ENCODE measurements around the gene CRIP2.

CRIP2 gene

DNA sequence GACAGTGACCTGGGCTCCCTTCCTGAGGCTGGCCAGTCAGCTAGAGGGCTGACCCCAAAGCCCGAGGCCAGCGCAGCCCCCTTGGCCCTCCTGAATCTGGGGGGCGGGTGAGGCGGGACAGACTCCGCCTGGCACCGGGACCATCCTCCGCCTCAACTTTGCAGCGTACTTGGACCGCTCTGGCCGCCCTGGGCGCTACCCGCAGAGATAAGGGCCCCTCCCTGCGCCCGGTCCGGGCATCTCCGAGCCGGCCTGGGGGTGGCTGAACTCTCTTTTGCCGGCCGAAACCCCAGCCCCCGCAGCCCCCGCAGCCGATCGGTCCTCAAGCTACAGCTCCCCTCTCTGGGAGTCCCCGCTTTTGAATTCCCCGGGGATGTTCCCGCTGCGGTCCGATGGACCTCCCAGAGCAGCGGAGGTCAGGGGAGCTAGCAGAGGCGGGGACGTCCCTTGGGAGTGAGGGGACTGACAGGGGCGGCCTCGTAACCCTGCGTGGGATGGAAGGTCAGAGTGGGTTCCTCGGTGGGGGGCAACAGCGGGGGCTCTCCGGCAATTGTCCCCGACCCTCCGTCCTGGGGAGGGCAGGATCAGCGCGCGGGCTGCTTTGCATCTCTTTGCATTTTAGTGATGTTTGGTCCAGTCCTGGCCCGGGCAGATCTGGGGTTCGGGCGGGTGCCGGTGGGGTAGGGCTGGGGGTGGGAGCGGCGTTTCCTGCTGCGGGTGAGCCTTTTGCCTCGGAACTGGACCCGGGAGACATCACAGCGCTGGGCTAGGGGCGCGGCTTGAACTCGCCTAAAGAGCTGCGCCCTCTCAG is 11.7 kb downstream of the CRIP2 start, which contains the start of gene CRIP1:
TSS of gene CRIP1 (plus strand) at position 724 of the 811 bp plus-strand sequence. CDS start 374 bp downstream, outside the sequence.
- DNase-seq (ENCODE audit: extremely low read depth in 1 of 2, low read depth in 1 of 2): no peak

DNA sequence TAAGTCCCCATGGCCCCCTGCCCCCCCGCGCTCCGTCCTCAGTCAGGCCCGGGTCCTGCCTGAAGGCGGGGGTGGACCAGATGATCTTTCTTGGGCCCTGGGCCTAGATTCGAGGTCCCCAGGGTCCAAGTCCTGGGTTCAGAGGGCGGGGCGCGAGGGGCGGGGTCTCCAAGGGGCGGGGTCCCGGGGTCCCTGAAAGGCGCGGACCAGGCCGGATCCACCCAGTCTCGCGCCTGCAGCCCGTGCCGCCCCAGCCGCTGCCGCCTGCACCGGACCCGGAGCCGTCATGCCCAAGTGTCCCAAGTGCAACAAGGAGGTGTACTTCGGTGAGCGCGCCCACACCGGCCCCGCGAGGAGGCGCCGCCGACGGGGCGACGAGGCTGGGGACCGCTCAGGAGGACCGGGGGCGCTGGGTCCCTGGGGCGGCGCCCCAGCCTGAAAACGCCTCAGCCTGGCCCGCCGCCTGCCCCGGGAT is 12.4 kb downstream of the CRIP2 start:
- no peak for DNase-seq (ENCODE audit: extremely low read depth in 1 of 2, low read depth in 1 of 2)

DNA sequence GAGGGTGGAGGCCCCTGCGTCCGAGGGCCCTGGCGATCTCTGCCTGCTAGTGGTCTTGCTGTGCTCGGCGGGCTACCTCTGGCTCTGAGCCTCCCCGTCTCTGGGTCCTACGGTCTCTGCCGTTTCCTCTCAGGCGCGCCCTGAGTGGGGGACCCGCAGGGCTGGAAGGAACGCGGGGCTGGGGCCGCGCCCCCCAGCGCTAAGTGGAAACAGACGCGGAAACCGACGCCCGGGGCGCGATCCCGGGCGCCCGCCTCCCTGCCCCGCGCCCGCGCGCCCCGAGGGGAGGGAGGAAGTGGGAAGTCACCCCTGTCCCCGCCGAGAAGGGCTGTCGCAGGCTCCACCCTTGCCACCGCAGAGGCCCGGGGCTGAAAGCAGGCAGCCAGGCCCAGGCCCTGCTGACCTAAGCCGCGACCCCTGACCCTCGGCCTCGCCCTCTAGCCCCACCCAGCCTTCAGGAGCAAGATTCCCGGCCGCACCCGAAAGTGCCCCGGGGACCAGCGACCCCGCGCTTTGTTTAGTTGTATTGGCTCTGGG is 12.9 kb downstream of the CRIP2 start:
- no peak for DNase-seq (ENCODE audit: extremely low read depth in 1 of 2, low read depth in 1 of 2)

DNA sequence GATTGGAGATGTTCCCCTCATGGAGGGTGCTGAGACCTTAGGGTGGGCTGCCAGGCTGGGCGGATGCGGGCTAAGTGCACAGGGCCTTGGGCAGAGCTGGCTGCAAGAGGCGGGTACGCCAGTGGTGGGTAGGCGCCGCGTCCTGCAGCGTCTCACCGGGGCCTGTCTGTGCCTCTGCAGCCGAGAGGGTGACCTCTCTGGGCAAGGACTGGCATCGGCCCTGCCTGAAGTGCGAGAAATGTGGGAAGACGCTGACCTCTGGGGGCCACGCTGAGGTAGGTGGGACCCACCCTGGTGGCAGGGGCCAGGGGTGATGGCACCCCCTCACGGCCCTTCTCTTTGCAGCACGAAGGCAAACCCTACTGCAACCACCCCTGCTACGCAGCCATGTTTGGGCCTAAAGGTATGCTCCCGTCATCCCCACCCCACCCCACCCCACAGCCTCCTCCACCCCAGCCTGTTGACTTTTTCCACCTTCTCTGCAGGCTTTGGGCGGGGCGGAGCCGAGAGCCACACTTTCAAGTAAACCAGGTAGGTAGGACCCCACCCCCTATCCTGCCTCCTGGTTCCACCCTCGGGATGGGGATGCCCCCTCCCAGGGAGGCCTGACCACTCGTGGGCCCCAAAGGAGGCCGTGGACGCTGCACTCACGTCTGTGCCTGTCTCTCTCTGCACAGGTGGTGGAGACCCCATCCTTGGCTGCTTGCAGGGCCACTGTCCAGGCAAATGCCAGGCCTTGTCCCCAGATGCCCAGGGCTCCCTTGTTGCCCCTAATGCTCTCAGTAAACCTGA is 13.6 kb downstream of the CRIP2 start:
- no peak for DNase-seq (ENCODE audit: extremely low read depth in 1 of 2, low read depth in 1 of 2)

DNA sequence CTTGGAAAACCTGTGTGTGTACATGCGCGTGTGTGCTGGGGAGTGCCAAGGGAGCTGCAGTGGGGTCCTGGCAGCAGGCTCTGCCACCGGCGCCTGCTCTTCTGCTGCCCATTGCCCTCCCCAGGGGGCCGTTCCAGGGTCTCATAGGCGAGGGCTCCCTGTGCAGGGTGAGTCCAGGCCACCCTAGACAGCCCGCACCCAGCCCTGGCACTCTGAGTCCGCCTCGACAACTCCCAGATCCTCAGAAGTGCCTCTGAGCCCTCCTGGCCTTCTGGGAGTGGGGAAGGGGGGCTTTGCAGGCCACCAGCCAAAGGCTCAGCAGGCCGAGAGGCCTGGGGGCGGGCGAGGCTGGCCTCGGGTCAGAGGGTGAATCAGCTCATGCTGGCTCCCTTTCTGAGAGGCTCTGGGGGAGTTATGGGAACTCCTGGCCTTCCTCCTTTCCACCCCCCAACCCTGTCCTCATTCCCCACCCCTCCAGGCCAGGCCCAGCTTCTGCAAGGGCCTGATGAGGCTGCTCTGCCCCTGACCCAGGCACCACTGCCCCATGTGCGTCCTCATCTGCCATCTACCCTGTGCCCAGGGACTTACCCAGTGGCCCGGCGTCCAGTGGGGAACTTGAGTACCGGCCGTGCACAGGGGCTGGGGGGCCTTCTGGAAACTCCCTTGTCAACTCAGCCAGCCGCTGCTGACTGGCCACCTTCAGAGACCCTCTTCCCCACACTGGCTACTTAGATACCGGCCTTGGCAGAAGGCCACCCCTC is 14.3 kb downstream of the CRIP2 start:
- DNase-seq (ENCODE audit: extremely low read depth in 1 of 2, low read depth in 1 of 2): no peak

DNA sequence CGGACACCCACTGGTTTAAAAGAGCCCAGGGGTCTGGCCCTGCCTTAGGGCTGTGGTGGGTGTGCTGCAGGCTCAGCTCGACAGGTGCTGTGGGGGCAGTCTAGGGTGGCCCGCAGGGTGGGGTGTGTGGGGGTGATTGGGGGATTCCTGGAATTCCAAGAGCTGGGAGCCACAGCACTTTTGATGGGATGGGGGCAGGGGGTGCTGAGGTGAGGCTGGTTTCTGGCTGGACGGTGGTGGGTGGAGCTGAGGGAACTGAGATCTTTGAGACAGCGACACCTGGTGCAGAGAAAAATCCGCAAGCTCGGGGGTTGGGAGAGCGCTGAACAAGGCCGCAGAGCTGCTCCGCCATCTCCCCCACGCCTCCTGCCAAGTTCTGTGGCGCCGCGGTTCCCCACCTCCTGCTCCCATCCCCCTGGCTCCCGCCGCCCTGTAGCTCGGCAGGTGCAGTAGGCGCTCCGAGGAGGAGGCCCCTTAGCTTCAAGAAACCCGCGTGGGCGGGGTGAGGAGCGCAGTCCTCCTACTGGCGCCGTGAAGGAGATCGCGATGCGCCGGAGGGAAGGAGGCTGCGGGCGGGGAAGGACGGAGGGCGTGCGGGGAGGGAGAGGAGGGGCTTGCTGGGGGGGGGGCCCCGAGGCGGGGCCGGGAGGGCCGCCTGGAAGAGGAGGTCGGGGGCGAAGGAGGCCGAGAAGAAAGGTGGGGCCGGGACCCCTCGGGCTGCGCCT is 15.1 kb downstream of the CRIP2 start:
- DNase-seq (ENCODE audit: extremely low read depth in 1 of 2, low read depth in 1 of 2): peak; percentile 77

DNA sequence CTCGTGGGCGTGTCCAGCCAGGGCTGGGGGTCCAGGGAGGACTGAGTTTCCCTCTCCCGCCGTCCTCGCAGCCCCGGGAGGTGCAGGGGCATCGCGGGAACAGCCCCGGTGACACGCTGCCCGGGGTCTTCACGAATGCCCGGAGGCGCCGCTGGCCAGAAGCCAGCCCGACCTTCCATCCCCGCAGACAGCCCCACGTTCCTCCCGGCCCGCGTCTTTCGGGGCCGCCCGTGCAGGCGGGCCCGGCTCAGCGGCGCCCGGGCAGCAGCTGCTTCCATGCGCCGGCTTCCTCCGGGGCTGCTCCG is 15.6 kb downstream of the CRIP2 start:
- DNase-seq (ENCODE audit: extremely low read depth in 1 of 2, low read depth in 1 of 2): no peak

DNA sequence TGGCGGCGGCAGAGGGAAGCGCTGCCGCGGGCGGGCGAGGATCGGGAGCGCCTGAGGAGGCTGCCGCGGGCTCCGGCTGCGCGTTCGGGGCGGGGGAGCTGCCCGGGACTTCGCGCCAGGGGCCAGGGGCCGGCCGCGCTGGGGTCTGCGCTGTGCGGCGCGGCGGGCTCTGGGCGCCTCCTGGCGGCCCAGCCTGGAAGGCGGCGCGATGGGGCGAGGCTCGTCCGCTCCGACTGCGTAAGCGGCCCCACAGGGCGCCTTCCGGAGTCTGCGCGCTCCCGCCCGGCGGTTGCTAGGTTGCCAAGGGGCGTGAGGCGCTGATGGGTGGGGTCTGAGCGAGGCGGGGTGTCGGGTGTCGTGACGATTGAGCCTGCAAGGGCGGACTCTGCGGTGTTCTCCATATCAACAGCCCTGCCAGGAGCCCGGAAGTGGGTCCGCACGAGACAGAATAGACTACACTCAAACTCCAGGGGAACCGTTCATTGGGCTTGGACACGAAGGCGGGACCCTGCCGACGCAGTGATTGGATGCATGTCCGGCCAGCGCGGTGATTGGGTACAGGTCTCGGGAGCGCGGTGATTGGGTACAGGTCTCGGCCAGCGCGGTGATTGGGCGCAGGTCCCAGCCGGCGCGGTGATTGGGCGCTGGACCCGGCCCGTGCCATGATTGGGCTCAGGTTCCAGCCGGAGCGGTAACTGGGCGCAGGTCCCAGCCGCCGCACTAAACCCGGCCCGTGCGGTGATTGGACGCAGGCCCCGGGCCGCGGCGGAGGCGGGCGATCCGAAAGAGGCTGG is 16.1 kb downstream of the CRIP2 start, which contains the start of gene TEDC1:
TSS of gene TEDC1 (plus strand) at position 675 of the 794 bp plus-strand sequence. CDS start 130 bp downstream, outside the sequence.
- DNase-seq (ENCODE audit: extremely low read depth in 1 of 2, low read depth in 1 of 2): peak; percentile 99

DNA sequence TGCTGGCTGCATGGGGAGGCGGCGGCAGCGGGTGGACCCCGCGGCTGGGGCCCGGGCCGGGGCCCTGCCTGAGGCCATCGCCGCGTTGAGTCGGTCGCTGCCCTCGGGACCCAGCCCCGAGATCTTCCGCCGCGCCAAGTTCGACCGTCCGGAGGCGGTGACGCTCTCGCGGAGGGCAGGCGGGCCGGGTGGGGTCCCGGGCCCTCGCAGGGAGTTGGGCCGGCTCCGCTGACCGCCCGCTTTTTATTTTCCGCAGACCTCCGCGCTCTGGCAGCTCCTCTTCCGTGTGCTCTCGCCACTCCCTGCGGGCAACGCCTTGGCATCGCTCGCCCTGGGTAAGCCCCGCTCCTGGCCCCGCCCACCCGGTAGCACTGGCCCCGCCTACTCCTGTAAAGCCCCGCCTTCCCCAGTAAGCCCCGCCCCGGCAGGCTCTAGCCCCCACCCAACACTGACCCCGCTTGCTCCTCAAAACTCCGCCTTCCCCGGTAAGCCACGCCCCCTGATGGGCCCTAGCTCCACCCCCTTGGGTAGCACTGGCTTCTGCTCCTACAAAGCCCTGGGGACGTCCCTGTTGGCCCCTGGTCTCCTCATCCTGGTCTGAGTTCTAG is 16.8 kb downstream of the CRIP2 start:
- DNase-seq (ENCODE audit: extremely low read depth in 1 of 2, low read depth in 1 of 2): peak; percentile 78 to 86

DNA sequence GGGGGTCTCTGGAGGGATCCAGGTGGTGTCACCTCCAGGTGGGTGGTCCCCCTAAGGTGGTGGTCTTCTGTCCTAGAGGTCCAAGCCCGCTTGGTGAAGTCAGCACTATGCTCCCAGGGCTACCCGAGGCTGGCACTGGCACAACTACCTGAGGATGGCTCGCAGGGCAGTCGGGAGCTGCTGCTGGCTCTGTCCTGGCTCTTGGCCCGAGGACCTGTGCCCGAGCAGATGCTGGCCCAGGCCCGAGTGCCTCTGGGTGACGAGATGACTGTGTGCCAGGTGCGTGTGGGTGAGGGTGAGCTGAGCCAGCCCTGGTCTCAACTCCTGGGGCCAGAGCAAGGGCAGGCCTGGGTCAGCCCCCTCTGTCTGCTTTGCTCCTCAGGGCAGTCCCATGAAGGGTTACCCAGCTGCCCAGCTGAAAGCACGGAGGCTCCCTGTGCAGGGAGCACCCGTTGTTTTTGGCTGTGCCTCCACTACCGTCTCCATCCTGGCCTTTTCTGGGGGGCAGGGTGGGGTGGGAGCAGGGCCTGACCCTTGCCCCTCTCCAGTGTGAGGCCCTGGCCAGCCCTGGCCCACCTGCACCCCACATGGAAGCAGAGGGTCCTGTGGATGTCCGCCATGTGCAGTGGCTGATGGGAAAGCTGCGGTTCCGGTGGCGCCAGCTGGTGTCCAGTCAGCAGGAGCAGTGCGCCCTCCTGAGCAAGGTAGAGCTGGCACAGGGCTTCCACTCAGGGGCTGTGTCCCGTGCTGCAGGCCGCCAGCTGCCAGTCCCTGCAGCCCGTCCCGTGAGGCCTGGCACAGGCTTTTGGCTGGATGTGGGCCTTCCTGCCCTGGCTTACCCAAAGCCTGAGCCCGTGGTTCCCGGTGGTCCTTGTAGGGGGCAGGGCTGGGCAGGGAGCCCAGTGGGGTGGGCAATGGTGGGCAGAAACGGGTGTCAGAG is 17.7 kb downstream of the CRIP2 start:
- DNase-seq (ENCODE audit: extremely low read depth in 1 of 2, low read depth in 1 of 2): no peak

DNA sequence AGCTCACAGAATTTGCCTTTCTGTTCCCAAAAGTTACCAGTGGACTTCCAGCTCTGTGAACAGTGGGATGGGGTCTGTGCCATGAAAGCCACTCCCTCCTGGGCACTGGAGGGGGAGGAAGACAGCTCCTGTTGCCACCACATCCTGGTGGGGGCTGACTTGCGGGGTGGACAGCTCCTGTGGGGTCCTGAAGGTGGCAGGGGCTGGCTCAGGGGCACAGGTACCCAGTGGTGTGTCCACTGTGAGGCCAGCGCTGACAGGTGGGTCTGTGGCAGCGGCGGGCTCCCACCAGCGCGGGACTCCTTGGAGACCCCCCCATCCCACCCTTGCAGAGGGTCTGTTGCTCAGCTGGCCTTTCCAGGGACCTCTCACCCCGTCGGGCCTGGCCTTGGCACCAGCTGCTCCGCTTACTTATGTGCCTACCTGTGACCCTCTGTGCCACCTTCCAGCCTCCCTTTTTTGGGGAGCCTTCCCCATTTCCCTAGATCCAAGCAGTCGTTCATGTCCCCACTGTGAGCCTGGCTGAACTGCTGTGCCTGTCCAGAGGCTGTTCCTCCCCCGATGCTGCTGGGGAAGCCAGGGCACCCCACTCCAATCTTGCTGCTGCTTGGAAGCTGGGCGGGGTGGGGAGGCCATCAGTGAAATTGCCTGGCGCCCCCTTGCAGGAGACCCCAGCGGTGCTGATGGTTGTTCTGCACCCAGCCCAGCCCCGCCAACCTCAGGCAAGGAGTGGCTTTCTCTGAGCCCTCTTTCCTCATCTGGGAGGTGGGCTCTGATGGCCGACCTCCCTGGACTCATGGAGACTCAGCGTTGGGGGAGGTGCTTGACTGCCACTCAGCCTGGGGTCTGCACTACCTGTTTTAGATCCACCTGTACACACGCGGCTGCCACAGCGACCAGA is 18.6 kb downstream of the CRIP2 start:
- no peak for DNase-seq (ENCODE audit: extremely low read depth in 1 of 2, low read depth in 1 of 2)

DNA sequence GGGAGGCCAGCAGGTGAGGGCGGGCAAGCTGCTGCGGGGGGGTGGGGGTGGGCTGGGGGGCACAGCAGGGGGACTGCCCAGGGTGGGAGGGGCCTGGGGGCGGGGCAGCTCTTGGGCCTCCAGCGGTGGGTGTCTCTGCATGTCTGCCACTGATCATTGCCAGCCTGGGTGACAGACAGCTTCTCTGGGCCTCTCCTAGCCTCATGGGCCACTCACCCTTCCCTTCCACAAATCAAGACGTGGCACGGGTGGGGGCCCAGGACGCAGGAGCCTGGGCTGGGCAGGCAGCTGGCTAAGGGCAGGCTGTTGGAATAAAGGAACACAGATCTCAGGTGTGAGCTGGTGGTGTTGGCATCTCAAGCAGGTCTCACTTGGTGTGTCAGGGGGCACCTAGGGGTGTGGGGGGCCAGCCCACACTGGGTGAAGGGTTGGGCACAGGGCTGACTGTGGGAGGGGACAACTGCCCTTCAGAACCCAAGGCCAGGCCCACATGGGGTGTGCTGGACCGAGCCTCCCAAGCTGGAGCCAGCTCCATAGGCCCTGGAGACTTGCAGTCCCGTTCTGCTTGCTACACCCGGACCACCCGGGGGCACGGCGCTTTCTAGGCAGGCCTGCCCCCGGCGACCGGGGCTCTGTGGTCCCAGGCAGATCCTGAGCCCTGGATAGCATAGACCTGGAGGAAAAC is 19.4 kb downstream of the CRIP2 start:
- no peak for DNase-seq (ENCODE audit: extremely low read depth in 1 of 2, low read depth in 1 of 2)

DNA sequence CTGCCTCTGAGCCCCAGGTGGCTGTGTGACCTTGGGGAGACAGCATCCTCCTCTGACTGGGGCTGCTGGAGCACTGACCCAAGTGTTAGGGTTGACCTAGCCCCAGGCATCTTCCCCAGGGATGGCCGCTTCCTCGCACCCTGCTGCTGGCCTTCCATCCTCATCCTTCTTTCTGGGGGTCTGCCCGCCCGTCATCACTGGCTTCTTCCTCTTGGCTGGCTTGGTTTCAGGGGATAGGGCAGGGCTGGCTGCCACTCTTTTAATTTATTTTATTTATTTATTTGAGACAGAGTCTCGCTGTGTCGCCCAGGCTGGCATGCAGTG is 19.9 kb downstream of the CRIP2 start:
- no peak for DNase-seq (ENCODE audit: extremely low read depth in 1 of 2, low read depth in 1 of 2)

DNA sequence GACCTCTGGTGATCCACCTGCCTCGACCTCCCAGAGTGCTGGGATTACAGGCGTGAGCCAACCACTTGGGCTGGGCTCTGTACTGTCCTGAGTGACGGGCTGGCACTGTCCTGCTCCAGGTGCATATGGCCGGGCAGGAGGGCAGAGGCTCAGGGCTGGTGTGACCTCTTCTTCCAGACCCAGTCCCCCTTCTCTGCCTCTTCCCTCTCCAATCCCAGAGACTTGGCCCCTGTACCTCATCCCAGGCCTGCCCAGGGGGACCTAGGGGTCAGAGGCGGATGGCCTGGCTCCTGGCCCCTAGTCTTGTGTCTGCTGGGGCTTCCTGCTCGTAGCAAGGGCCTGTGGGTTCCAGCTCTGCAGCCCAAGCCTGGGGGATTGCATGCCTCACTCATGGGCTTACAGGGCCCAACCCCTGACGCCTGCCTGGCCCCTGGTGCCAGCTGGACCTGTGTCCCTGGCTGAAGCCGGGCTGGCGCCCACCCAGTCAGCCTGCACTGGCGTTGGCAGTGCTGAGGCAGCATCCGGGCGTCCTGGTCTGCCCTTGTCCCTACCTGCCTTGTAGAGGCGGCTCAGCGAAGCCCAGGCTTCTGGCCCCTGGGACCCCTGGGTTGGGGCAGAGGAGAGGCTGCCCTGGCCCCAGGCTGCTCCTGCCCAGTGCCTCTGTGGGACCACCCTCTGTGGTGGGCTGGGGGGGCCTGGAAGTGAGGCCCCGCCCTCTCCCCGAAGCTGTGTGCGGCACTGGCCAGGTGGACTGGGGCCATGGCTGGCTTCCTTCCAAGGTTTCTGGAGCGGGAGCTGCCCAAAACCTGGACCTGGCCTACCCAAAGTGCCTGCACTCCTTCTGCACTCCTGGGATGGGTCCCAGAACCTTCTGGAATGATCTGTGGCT is 20.7 kb downstream of the CRIP2 start:
- DNase-seq (ENCODE audit: extremely low read depth in 1 of 2, low read depth in 1 of 2): no peak

DNA sequence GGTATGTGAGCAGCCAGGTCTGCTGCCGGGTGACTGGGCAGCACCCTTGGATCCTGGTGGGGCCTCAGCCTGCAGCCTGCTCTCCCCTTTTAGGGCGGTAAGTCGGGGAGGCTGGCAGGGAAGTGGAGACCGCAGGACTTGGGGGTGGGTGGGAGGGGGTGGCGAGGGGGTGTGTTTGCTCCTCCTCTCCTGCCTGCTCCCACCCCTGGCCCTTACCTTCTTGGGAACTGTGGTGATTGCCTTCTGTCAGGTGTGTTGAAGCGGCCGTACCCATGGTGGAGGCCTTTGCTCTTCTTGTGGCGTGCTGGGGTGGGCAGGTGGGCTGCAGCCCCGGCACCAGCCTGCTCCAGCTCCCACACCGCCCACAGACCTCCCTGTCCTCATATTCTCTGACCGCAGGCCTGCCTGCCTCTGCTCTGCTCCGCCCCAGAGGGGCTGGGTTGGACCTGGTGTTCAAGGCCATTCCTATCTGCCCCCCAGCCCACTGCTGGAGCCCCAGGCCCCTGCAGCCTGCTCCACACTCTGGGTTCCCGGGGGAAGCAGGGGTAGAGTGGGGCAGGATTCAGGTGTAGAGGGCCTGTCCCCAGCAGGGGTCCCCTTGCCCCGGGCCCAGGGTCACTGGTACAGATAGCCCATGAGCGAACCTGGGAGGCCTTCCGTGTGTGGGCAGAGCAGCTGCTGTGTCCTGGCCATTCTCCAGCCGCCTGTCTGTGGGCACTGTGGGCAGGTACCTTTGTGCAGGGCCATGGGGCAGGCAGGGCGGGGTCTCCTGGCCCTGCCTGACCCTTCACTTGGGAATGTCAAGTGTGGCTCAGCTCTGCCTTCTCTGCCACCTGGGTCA is 21.6 kb downstream of the CRIP2 start:
- DNase-seq (ENCODE audit: extremely low read depth in 1 of 2, low read depth in 1 of 2): no peak
